Measurements from ENCODE around the gene EPAS1. TPM values are rescaled to one million over a fixed set of nuclear protein-coding genes. Genes with fewer than 3 reads are reported as not detected.

EPAS1 gene
- polyA plus RNA-seq, 1 of the 3 experiments (the other 2 are of a cell fraction), result 69.2 TPM

- H3K27me3 ChIP-seq (ENCODE audit: insufficient read depth), result no peaks in the 10 kb centered on the region
- H3K79me2 ChIP-seq (ENCODE audit: insufficient read depth), result no peaks in the 10 kb centered on the region
- H3K27ac ChIP-seq (ENCODE audit: low read depth in 2 of 2, low read length in 1 of 2), result no peak overlapping the region
- no peak overlapping the region for H2AFZ ChIP-seq (ENCODE audit: low read depth)
- H3K4me1 ChIP-seq (ENCODE audit: control insufficient read depth in 1 of 2, insufficient read depth in 2 of 2, low read depth in 1 of 2, low read length in 1 of 2), result peaks cover 0 to 3% of the 10 kb centered on the region in 2 experiments; a peak in 1 of 4 replicates
- no peaks in the 10 kb centered on the region for H4K20me1 ChIP-seq (ENCODE audit: insufficient read depth)
- no peaks in the 10 kb centered on the region for H3K9me2 ChIP-seq
- ChIA-PET CTCF (interaction anchor here (0.5 to 0.6 kb wide), 2 partner anchors 241 to 891 kb away, joined by 3 read pairs; no protein-coding TSS in a partner anchor), POLR2A (no interaction called here)
- no peaks in the 10 kb centered on the region for H3K36me3 ChIP-seq (replicated peaks in 1 of 2; ENCODE audit: control insufficient read depth in 1 of 2, insufficient read depth in 2 of 2, low read length in 1 of 2)
- no peaks in the 10 kb centered on the region for H3K9me3 ChIP-seq
- WGBS (ENCODE audit: low lambda C conversion rate), result 81% methylated on average over 4 of the region's 4 CpGs
- no peak for DNase-seq
- H3K4me3 ChIP-seq (ENCODE audit: low read depth in 2 of 2, low read length in 1 of 2), result no peak overlapping the region
- no peak overlapping the region for H3K4me2 ChIP-seq
- no peak overlapping the region for H3K9ac ChIP-seq
- no peak for TF ChIP-seq SMC3 (IDR thresholded peaks at IDR 0.05; ENCODE audit: low read depth, low read length)
- TF ChIP-seq EZH2phosphoT487 (IDR thresholded peaks at IDR 0.05; ENCODE audit: borderline replicate concordance, low read depth), result no peak
- TF ChIP-seq CHD2 (IDR thresholded peaks at IDR 0.05; ENCODE audit: low read length, partially characterized antibody), result no peak
- no peak for TF ChIP-seq TCF12 (IDR thresholded peaks at IDR 0.05)
- no peak for TF ChIP-seq RCOR1 (IDR thresholded peaks at IDR 0.05; ENCODE audit: low read length)
- no peak for TF ChIP-seq RFX5 (IDR thresholded peaks at IDR 0.05; ENCODE audit: low read length)
- no peak for TF ChIP-seq IRF3 (IDR thresholded peaks at IDR 0.05; ENCODE audit: low read depth, low read length)
- TF ChIP-seq REST (IDR thresholded peaks at IDR 0.05; ENCODE audit: low read depth, low read length), result no peak
- TF ChIP-seq YY1 (IDR thresholded peaks at IDR 0.05; ENCODE audit: low read depth), result no peak
- TF ChIP-seq USF2 (IDR thresholded peaks at IDR 0.05; ENCODE audit: borderline replicate concordance, low read depth, low read length), result no peak
- TF ChIP-seq MXI1 (IDR thresholded peaks at IDR 0.05; ENCODE audit: low read depth, low read length), result no peak
- TF ChIP-seq GATA2 (CRISPR knock-in tag; IDR thresholded peaks at IDR 0.05), result no peak
- TF ChIP-seq MEF2A (IDR thresholded peaks at IDR 0.05; ENCODE audit: borderline replicate concordance, low read depth), result no peak
- no peak for TF ChIP-seq FOXJ3 (CRISPR knock-in tag; IDR thresholded peaks at IDR 0.05)
- no peak for TF ChIP-seq FOXM1 (IDR thresholded peaks at IDR 0.05; ENCODE audit: low read depth)
- no peaks in the 10 kb centered on the region for H3F3A ChIP-seq (replicated peaks; ENCODE audit: insufficient read depth)
These were observed 112.5 kb downstream of the EPAS1 start for GRCh38 chr2:46409756-46410155.
